Astrocyte (in vitro differentiated cells and primary cell): Measurements from ENCODE around the gene ASIC4. TPM values are rescaled to one million over a fixed set of nuclear protein-coding genes. Genes with fewer than 3 reads are reported as not detected.

Experiments used
- DNase-seq: peaks from one replicate; pipeline ENCODE4 v3.0.0-alpha.2; 2010; ENCODE audit warnings: low read depth
- FAIRE-seq: peaks from 2 replicates; lab custom pipeline; 2011; peaks lifted over from hg19 to GRCh38; lab: Jason Lieb, UNC
- H2AFZ ChIP-seq: 2 replicates; pipeline ENCODE4 v1.6.0; 2012; ENCODE audit warnings: low read depth, low read length, inconsistent platforms
- H3K27ac ChIP-seq: 2 replicates; pipeline ENCODE4 v1.5.1; 2011; ENCODE audit warnings: low read depth, low read length, inconsistent platforms
- H3K27me3 ChIP-seq: 2 replicates; pipeline ENCODE4 v1.6.0; 2011; ENCODE audit warnings: low read length, inconsistent platforms; ENCODE audit not compliant: insufficient read depth
- H3K36me3 ChIP-seq: 2 replicates; pipeline ENCODE4 v1.5.1; 2011; ENCODE audit warnings: low read length, inconsistent platforms; ENCODE audit not compliant: insufficient read depth
- H3K4me1 ChIP-seq: 2 replicates; pipeline ENCODE4 v1.5.1; 2011; ENCODE audit warnings: low read length, inconsistent platforms; ENCODE audit not compliant: insufficient read depth
- H3K4me2 ChIP-seq: 2 replicates; pipeline ENCODE4 v1.6.0; 2012; ENCODE audit warnings: low read length, inconsistent platforms
- H3K4me3 ChIP-seq: 2 replicates; pipeline ENCODE4 v1.5.1; 2011; ENCODE audit warnings: low read depth, mild to moderate bottlenecking, low read length, inconsistent platforms; ENCODE audit not compliant: insufficient read depth
- H3K79me2 ChIP-seq: 2 replicates; pipeline ENCODE4 v1.6.0; 2012; ENCODE audit warnings: mild to moderate bottlenecking, low read length, inconsistent platforms; ENCODE audit not compliant: insufficient read depth
- H3K9ac ChIP-seq: 2 replicates; pipeline ENCODE4 v1.6.0; 2012; ENCODE audit warnings: mild to moderate bottlenecking, low read length, inconsistent platforms
- H3K9me3 ChIP-seq: 2 replicates; pipeline ENCODE4 v1.5.1; 2012; ENCODE audit warnings: low read depth, mild to moderate bottlenecking, low read length, inconsistent platforms; ENCODE audit not compliant: insufficient read depth
- H4K20me1 ChIP-seq: 2 replicates; pipeline ENCODE4 v1.6.0; 2012; ENCODE audit warnings: low read length, inconsistent platforms; ENCODE audit not compliant: insufficient read depth
- H3K27ac Mint-ChIP-seq: one replicate; pipeline ENCODE4 v1.8.0; 2021; ENCODE audit warnings: mild to moderate bottlenecking, mixed read lengths; ENCODE audit not compliant: unreplicated experiment
- H3K27me3 Mint-ChIP-seq: one replicate; pipeline ENCODE4 v1.8.0; 2021; ENCODE audit warnings: low read depth, mixed read lengths; ENCODE audit not compliant: unreplicated experiment
- H3K36me3 Mint-ChIP-seq: one replicate; pipeline ENCODE4 v1.8.0; 2021; ENCODE audit warnings: low read depth, mixed read lengths; ENCODE audit not compliant: unreplicated experiment
- H3K4me1 Mint-ChIP-seq: one replicate; pipeline ENCODE4 v1.8.0; 2021; ENCODE audit warnings: low read depth, mixed read lengths; ENCODE audit not compliant: unreplicated experiment
- H3K4me3 Mint-ChIP-seq: one replicate; pipeline ENCODE4 v1.8.0; 2021; ENCODE audit warnings: mild to moderate bottlenecking, moderate library complexity, mixed read lengths; ENCODE audit not compliant: unreplicated experiment
- H3K9me3 Mint-ChIP-seq: one replicate; pipeline ENCODE4 v1.8.0; 2021; ENCODE audit warnings: mild to moderate bottlenecking, mixed read lengths; ENCODE audit not compliant: unreplicated experiment
- EZH2 ChIP-seq: IDR thresholded peaks from 2 replicates; pipeline ENCODE4 v1.6.1; 2012; ENCODE audit warnings: mild to moderate bottlenecking, low read length, inconsistent platforms; ENCODE audit not compliant: insufficient read depth
- total RNA-seq: library from RNA; stranded (reverse); gene quantifications from 2 replicates; pipeline ENCODE4 v1.2.1, GENCODE V29; 2021
- TF ChIP-seq, protein P1 (sequence below): IDR thresholded peaks from 2 replicates; pipeline ENCODE4 v1.5.1; 2011; ENCODE audit warnings: low read depth, mild to moderate bottlenecking, inconsistent platforms, low read length, moderate library complexity; ENCODE audit not compliant: insufficient read depth

Gene ASIC4
- total RNA-seq, 1 donor from 2014 or later, result 0.39 TPM

DNA sequence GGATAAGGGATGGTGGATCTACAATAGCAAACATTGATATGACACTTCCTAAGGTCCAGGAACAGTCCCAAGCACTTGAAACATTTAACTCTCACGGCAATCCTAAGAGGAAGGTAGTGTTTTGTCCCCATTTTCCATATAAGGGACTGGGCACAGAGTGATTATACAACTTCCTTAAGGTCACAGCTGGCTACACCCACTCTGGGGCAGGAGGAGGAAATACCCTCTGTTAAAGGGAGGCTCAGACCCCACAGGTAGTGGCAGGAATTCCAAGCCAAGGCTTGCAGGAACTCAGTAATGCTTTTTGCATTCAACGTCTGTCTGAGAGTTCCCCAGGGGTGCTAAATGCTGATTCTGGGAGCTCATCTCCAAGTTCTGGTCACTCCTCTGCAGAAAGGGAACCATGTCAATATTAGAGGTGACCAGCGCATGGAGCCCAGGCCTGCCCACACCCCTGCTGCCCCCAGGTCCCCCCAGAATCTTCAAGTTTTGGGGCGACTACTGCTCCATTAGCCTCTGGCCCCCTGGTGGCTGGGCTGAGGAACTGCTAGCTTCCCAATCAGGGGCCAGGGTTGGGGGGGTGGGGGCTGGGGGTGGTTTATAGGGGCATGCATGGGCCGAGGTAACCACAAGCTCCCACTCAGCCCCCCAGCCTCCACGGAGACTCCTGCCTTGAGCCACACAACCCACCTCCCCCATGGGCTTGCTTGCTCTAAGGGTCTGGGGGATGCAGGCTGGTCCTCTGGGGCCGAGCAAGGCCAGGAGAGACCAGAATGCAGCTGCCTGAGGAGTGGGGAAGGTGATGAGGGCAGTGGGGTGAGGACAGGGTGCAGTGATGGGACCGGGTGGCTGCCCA is 46.0 kb downstream of the ASIC4 start:
- Histone ChIP-seq H3K9me3 (no peaks in the 10 kb centered on the region), H3K4me3 (no peak overlapping the region), H3K27me3 (no peaks in the 10 kb centered on the region), H4K20me1 (peaks cover 13% of the 10 kb centered on the region), H3K4me2 (no peak overlapping the region), H3K9ac (no peak overlapping the region), H3K4me1 (no peaks in the 10 kb centered on the region), H3K79me2 (no peaks in the 10 kb centered on the region), H3K36me3 (no peaks in the 10 kb centered on the region), H3K27ac (no peak overlapping the region), H2AFZ (no peak overlapping the region)
- DNase-seq, result no peak
- Mint-ChIP-seq H3K36me3 (peaks cover 25% of the 10 kb centered on the region), H3K9me3 (no peaks in the 10 kb centered on the region), H3K27me3 (no peaks in the 10 kb centered on the region), H3K27ac (no peak overlapping the region), H3K4me1 (peaks cover 10% of the 10 kb centered on the region), H3K4me3 (no peak overlapping the region)
- TF ChIP-seq, protein P1, sequence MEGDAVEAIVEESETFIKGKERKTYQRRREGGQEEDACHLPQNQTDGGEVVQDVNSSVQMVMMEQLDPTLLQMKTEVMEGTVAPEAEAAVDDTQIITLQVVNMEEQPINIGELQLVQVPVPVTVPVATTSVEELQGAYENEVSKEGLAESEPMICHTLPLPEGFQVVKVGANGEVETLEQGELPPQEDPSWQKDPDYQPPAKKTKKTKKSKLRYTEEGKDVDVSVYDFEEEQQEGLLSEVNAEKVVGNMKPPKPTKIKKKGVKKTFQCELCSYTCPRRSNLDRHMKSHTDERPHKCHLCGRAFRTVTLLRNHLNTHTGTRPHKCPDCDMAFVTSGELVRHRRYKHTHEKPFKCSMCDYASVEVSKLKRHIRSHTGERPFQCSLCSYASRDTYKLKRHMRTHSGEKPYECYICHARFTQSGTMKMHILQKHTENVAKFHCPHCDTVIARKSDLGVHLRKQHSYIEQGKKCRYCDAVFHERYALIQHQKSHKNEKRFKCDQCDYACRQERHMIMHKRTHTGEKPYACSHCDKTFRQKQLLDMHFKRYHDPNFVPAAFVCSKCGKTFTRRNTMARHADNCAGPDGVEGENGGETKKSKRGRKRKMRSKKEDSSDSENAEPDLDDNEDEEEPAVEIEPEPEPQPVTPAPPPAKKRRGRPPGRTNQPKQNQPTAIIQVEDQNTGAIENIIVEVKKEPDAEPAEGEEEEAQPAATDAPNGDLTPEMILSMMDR, result peak; percentile 39
- TF ChIP-seq EZH2, result no peak
- no peak for FAIRE-seq

DNA sequence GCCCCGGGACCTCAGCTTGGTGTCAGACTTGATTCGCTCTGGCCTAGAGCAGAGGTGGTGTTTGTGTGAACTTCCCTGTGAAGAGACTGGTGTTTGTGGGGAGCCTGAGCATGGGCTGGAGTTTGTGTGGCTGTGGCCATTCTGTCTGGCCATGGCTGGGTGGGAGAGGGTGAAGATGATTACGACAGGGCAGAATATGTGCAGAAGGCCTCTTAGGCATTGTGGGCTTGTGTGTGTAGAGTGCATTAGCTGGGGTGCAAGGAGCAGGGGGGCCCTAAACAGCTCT is 46.6 kb downstream of the ASIC4 start:
- Mint-ChIP-seq H3K4me3 (no peak overlapping the region), H3K27me3 (no peaks in the 10 kb centered on the region), H3K36me3 (peaks cover 26% of the 10 kb centered on the region), H3K27ac (no peak overlapping the region), H3K9me3 (no peaks in the 10 kb centered on the region), H3K4me1 (peaks cover 10% of the 10 kb centered on the region)
- Histone ChIP-seq H2AFZ (no peak overlapping the region), H3K27ac (no peak overlapping the region), H3K9me3 (no peaks in the 10 kb centered on the region), H3K27me3 (no peaks in the 10 kb centered on the region), H4K20me1 (peaks cover 14% of the 10 kb centered on the region), H3K79me2 (no peaks in the 10 kb centered on the region), H3K4me1 (no peaks in the 10 kb centered on the region), H3K4me2 (no peak overlapping the region), H3K36me3 (no peaks in the 10 kb centered on the region), H3K9ac (no peak overlapping the region), H3K4me3 (no peak overlapping the region)
- TF ChIP-seq EZH2, result no peak
- TF ChIP-seq, protein P1, result no peak
- FAIRE-seq (no peak), DNase-seq (no peak)
